Breast epithelium (tissue), 4 donors: ENCODE results near the gene REST. TPM values are rescaled to one million over a fixed set of nuclear protein-coding genes. Genes with fewer than 3 reads are reported as not detected.
A peak's percentile ranks its signal among the peaks of the same experiment; 100 is the strongest.

ENCODE experiments used
- DNase-seq, 2 donors: peaks; one replicate each; pipeline ENCODE4 v3.0.0-alpha.2; 2019; ENCODE audit warnings: low spot score in 2 of 2
- H3K27ac ChIP-seq, 2 donors: fragments of 200-600 bp; sonication (generic) in 1 of 2; one replicate each; pipeline ENCODE4 v1.5.1; 2016 to 2019; ENCODE audit warnings: mild to moderate bottlenecking in 1 of 2
- H3K27me3 ChIP-seq, 2 donors: fragments of 200-600 bp; sonication (generic) in 1 of 2; one replicate each; pipeline versions ENCODE4 v1.5.1 to v1.6.0; 2017 to 2019; ENCODE audit warnings: control low read depth in 1 of 2, mild to moderate bottlenecking in 1 of 2
- H3K36me3 ChIP-seq: fragments of 200-600 bp; one replicate; pipeline ENCODE4 v1.5.1; 2019
- H3K4me1 ChIP-seq, 2 donors: fragments of 200-600 bp; sonication (generic); one replicate each; pipeline ENCODE4 v1.5.1; 2016 to 2019; ENCODE audit warnings: control low read depth in 1 of 2
- H3K4me3 ChIP-seq, 3 donors: fragments of 200-600 bp; sonication (generic); 1 replicate in 2 of 3; 2 replicates in 1 of 3; pipeline ENCODE4 v1.5.1; 2016 to 2019; ENCODE audit warnings: mild to moderate bottlenecking in 3 of 3, moderate library complexity in 2 of 3
- H3K9me3 ChIP-seq, 2 donors: fragments of 200-600 bp; sonication (generic) in 1 of 2; one replicate each; pipeline ENCODE4 v1.5.1; 2016 to 2019; ENCODE audit warnings: control low read depth in 1 of 2
- CTCF ChIP-seq, 3 donors: fragments of 450-650 bp; IDR thresholded peaks; one replicate each; pipeline ENCODE4 v1.5.1; 2016 to 2017; ENCODE audit warnings: antibody characterized with exemption in 3 of 3, mild to moderate bottlenecking in 3 of 3, moderate library complexity in 3 of 3
- POLR2A ChIP-seq: fragments of 450-650 bp; IDR thresholded peaks from one replicate; pipeline ENCODE4 v1.6.1; 2016; ENCODE audit warnings: antibody characterized with exemption, mild to moderate bottlenecking, moderate library complexity
- POLR2AphosphoS5 ChIP-seq, 3 donors: sonication (generic); formaldehyde crosslinking; IDR thresholded peaks; one replicate each; pipeline ENCODE4 v1.6.1; 2017; ENCODE audit warnings: antibody characterized with exemption in 3 of 3
- intact Hi-C: fragments of 100-400 bp; cut with DNase I; formaldehyde crosslinking; loops from one replicate; pipeline ENCODE4 v1.15.1; 2023; ENCODE audit warnings: low total_unique reads
- total RNA-seq, 3 donors: library from RNA; depleted of rRNA; stranded (reverse); fragments of >200 nt; gene quantifications; one replicate each; pipeline ENCODE4 v1.1.0, GENCODE V29; 2016

The REST gene
- total RNA-seq, 3 donors from 2014 or later: 31.0 to 44.6 (median 32.8) TPM

GRCh38 chr4:56976283-56976836, 68.7 kb downstream of the REST start:
- Histone ChIP-seq H3K4me1 (peaks cover 0 to 11% of the 10 kb centered on the region in 2 donors), H3K36me3 (peaks cover 18% of the 10 kb centered on the region), H3K9me3 (peaks cover 0 to 10% of the 10 kb centered on the region in 2 donors), H3K27ac (peak overlapping the region; percentile 83 to 91), H3K4me3 (peak overlapping the region; percentile 83 to 95 (median 91)), H3K27me3 (no peaks in the 10 kb centered on the region)
- intact Hi-C loops: no loop called here
- DNase-seq: no peak
- TF ChIP-seq POLR2A (no peak), CTCF (IDR thresholded peaks at IDR 0.05) (no peak), POLR2AphosphoS5 (IDR thresholded peaks at IDR 0.05) (no peak)

DNA sequence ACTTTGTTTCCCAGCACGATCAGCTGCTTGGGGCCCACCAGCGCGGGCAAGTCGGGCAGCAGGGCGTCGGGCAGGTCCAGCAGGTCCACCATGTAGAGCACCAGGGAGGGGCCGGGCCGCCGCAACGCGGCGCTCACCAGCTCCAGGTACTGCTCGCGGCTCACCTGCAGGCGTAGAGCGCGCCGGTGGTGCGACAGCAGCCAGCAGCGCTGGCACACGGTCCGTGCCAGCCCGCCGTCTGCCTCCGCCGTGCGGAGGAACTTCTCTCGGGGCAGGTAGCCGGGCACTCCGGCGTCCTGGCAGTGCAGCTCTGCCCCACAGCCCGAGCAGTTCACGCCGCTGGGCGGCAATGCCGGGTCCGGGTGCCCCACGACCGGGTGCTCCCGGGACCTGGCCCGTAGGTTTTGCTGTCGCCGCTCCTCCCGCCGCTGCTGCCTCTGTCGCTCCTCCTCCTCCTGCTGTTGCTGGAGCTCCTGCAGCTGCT, 69.2 kb downstream of the REST start:
- Histone ChIP-seq H3K4me3 (peak overlapping the region; percentile 83 to 95 (median 91)), H3K27ac (peak overlapping the region; percentile 83 to 91), H3K9me3 (peaks cover 0 to 10% of the 10 kb centered on the region in 2 donors), H3K36me3 (peaks cover 18% of the 10 kb centered on the region), H3K27me3 (no peaks in the 10 kb centered on the region), H3K4me1 (peaks cover 0 to 12% of the 10 kb centered on the region in 2 donors)
- peak in 1 of 2 donors; percentile 58 for DNase-seq
- intact Hi-C loops: no loop called here
- TF ChIP-seq POLR2AphosphoS5 (IDR thresholded peaks at IDR 0.05) (no peak), CTCF (IDR thresholded peaks at IDR 0.05) (no peak), POLR2A (no peak)

DNA sequence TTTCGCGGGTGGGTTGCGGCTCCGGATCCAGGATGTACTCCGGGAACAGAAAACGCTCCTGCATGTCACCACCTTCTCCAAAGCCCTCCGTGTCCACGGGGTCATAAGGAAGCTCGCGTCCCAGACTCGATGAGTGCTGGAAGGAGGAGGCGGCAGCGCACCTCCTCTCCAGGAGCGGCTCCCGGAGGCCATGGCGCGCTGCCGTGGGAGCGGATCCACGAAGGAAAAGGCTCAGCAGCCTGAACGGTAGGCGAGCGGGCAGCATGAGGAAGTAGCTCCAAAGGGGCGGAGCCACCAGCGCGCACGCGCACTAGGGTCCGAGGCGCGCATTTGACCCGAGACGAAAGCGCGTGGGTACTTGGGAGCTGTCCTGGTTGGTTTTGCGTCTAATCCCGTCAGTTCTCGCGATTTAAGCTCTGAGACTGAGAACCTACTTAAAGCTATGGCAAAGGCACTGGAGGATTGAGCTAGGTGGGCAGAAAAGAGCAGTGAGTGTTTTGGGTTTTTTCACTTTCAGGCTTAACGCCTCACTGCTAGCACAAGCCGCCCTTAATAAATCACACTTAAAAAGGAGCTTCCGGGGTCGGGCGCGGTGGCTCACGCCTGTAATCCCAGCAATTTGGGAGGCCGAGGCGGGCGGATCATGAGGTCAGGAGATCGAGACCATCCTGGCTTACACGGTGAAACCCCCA, 69.8 kb downstream of the REST start, which contains the start of gene NOA1:
Gene NOA1 (minus strand): TSS at position 286 of the 692 bp plus-strand sequence. CDS start 21 bp downstream, at position 265.
- Histone ChIP-seq H3K9me3 (peaks cover 0 to 10% of the 10 kb centered on the region in 2 donors), H3K27ac (peak within 1 kb of the TSS; percentile 83 to 91), H3K27me3 (no peaks in the 10 kb centered on the region), H3K4me1 (peaks cover 0 to 12% of the 10 kb centered on the region in 2 donors), H3K4me3 (peak within 1 kb of the TSS; percentile 83 to 95 (median 91)), H3K36me3 (peaks cover 13% of the 10 kb centered on the region)
- TF ChIP-seq POLR2A (peak; percentile 19), POLR2AphosphoS5 (IDR thresholded peaks at IDR 0.05) (peak; percentile 37 to 65 (median 61)), CTCF (IDR thresholded peaks at IDR 0.05) (no peak)
- peak; percentile 97 to 98 for DNase-seq
- intact Hi-C loops: no loop called here

DNA sequence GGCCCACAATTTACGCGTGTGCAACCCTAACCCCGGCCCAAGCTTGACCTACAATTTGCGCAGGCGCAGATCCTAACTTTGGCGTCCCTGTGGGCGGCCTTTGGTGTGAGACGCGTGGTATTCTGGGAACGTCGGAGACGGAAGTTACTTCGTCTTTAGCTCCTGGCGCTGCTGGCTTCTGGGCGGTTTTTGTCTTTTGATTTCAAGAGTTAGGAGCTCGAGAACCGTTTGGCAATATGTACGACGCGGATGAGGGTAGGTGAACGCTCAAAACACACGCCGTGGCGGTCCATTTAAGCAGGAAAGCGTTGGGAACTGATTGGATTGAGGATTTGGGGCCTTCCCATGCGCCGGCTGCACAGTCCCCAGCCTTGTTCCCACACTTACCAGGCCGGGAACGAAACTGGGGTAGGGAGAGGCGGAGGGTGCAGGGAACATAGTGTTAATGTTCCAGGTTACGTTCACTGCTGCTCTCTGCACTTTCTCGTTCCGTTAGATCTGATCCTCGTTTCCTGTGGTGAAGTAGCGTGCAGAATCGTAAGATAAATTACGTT, 71.1 kb downstream of the REST start, which contains the start of gene POLR2B:
Gene POLR2B (plus strand): TSS at position 147 of the 554 bp plus-strand sequence. CDS start 90 bp downstream, at position 237.
- DNase-seq: peak; percentile 85 to 89
- no peaks in the 10 kb centered on the region for H3K36me3 ChIP-seq
- no peaks in the 10 kb centered on the region for H3K27me3 ChIP-seq
- peak within 1 kb of the TSS; percentile 83 to 95 (median 91) for H3K4me3 ChIP-seq
- peak within 1 kb of the TSS; percentile 83 to 91 for H3K27ac ChIP-seq
- intact Hi-C loops: no loop called here
- peaks cover 0 to 12% of the 10 kb centered on the region in 2 donors for H3K4me1 ChIP-seq
- TF ChIP-seq POLR2AphosphoS5 (IDR thresholded peaks at IDR 0.05) (peak; percentile 77 to 86 (median 79)), POLR2A (peak; percentile 75), CTCF (IDR thresholded peaks at IDR 0.05) (no peak)
- no peaks in the 10 kb centered on the region for H3K9me3 ChIP-seq
